Measurements from ENCODE around the gene PUS7. TPM values are rescaled to one million over a fixed set of nuclear protein-coding genes. Genes with fewer than 3 reads are reported as not detected.

The PUS7 gene
- total RNA-seq, 1 donor from 2014 or later: 28.3 TPM

GRCh38 chr7:105496521-105496920, 25.6 kb downstream of the PUS7 start:
- no peak for DNase-seq (ENCODE audit: low read depth)
- TF ChIP-seq, protein P1, sequence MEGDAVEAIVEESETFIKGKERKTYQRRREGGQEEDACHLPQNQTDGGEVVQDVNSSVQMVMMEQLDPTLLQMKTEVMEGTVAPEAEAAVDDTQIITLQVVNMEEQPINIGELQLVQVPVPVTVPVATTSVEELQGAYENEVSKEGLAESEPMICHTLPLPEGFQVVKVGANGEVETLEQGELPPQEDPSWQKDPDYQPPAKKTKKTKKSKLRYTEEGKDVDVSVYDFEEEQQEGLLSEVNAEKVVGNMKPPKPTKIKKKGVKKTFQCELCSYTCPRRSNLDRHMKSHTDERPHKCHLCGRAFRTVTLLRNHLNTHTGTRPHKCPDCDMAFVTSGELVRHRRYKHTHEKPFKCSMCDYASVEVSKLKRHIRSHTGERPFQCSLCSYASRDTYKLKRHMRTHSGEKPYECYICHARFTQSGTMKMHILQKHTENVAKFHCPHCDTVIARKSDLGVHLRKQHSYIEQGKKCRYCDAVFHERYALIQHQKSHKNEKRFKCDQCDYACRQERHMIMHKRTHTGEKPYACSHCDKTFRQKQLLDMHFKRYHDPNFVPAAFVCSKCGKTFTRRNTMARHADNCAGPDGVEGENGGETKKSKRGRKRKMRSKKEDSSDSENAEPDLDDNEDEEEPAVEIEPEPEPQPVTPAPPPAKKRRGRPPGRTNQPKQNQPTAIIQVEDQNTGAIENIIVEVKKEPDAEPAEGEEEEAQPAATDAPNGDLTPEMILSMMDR (conservative IDR thresholded peaks at IDR 0.05; ENCODE audit: low read depth, low read length): no peak
- no peak overlapping the region for H3K4me3 ChIP-seq (ENCODE audit: low read depth, low read length)

DNA sequence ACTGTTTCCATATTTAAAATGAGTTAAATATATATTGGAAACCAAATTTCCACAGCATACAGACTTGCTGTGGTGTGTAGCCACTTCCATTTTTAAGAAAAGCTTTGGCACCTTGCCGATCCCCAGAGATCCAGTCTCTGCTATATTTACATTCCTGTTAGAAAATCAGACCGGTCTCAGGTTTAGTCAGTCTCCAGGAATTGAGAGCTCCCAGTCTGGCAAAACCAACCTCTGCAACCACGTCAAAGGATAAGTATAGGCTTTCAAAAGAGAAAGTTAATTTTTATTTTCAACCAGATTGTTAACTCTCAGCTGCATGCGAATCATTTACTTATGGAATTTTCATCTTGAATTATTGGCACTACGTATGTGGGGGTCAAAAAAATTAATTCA, 28.2 kb downstream of the PUS7 start:
- TF ChIP-seq, protein P1 (conservative IDR thresholded peaks at IDR 0.05; ENCODE audit: low read depth, low read length): no peak
- DNase-seq (ENCODE audit: low read depth): peak; percentile 30
- H3K4me3 ChIP-seq (ENCODE audit: low read depth, low read length): peak overlapping the region; percentile 7

GRCh38 chr7:105493196-105493922, 28.7 kb downstream of the PUS7 start:
- TF ChIP-seq, protein P1 (conservative IDR thresholded peaks at IDR 0.05; ENCODE audit: low read depth, low read length): no peak
- no peak for DNase-seq (ENCODE audit: low read depth)
- no peak overlapping the region for H3K4me3 ChIP-seq (ENCODE audit: low read depth, low read length)

- no peak overlapping the region for H3K4me3 ChIP-seq (ENCODE audit: low read depth, low read length)
- TF ChIP-seq, protein P1 (conservative IDR thresholded peaks at IDR 0.05; ENCODE audit: low read depth, low read length): no peak
- no peak for DNase-seq (ENCODE audit: low read depth)
These were observed 32.7 kb downstream of the PUS7 start for GRCh38 chr7:105489409-105489808.

GRCh38 chr7:105487579-105488571, 34.2 kb downstream of the PUS7 start:
- TF ChIP-seq, protein P1 (conservative IDR thresholded peaks at IDR 0.05; ENCODE audit: low read depth, low read length): peak; percentile 61
- DNase-seq (ENCODE audit: low read depth): peak; percentile 26
- H3K4me3 ChIP-seq (ENCODE audit: low read depth, low read length): no peak overlapping the region

GRCh38 chr7:105480931-105481330, 41.1 kb downstream of the PUS7 start:
- TF ChIP-seq, protein P1 (conservative IDR thresholded peaks at IDR 0.05; ENCODE audit: low read depth, low read length): no peak
- no peak overlapping the region for H3K4me3 ChIP-seq (ENCODE audit: low read depth, low read length)
- no peak for DNase-seq (ENCODE audit: low read depth)

All from epithelial cell of proximal tubule (primary cell).